H1 (cell line): ENCODE data around the gene EGLN2. TPM values are rescaled to one million over a fixed set of nuclear protein-coding genes. Genes with fewer than 3 reads are reported as not detected.
A peak's percentile ranks its signal among the peaks of the same experiment; 100 is the strongest.

Experiments
- CTCF ChIA-PET: fragments of 300-600 bp; sonication (Branson Sonifier 250); formaldehyde crosslinking; loops from one replicate; lab custom pipeline; 2021; ENCODE audit not compliant: partially characterized antibody; lab: Charles Lee
- POLR2A ChIA-PET: fragments of 300-600 bp; sonication (Branson Sonifier 250); formaldehyde crosslinking; loops from one replicate; lab custom pipeline; 2021; ENCODE audit warnings: inconsistent platforms; ENCODE audit not compliant: partially characterized antibody; lab: Charles Lee
- DNase-seq, 2 experiments: peaks; one replicate each; pipeline versions ENCODE4 v3.0.0 to v3.0.0-alpha.2; 2010 to 2022; ENCODE audit warnings: low spot score in 2 of 2, low read depth in 1 of 2, mixed read lengths in 1 of 2
- FAIRE-seq: peaks from 2 replicates; lab custom pipeline; 2011; peaks lifted over from hg19 to GRCh38; lab: Jason Lieb, UNC
- H2AFZ ChIP-seq: 2 replicates; pipeline ENCODE4 v1.8.1; 2012; ENCODE audit warnings: low read length, inconsistent platforms
- H2AK5ac ChIP-seq: 2 replicates; pipeline ENCODE4 v1.6.1; 2013; ENCODE audit warnings: low read depth, low read length
- H2BK120ac ChIP-seq: replicated peaks from 2 replicates; pipeline ENCODE3; 2013; ENCODE audit warnings: low read depth, low read length, inconsistent platforms
- H2BK12ac ChIP-seq: 2 replicates; pipeline ENCODE4 v1.6.1; 2013; ENCODE audit warnings: low read depth, low read length
- H2BK15ac ChIP-seq: 2 replicates; pipeline ENCODE4 v1.6.1; 2013; ENCODE audit warnings: low read length
- H2BK20ac ChIP-seq: 2 replicates; pipeline ENCODE4 v1.6.1; 2013; ENCODE audit warnings: low read length
- H2BK5ac ChIP-seq: 2 replicates; pipeline ENCODE4 v1.6.1; 2013; ENCODE audit warnings: low read depth, low read length
- H3K14ac ChIP-seq: 2 replicates; pipeline ENCODE4 v1.6.1; 2013; ENCODE audit warnings: inconsistent platforms; ENCODE audit not compliant: insufficient read length
- H3K18ac ChIP-seq: 2 replicates; pipeline ENCODE4 v1.6.1; 2013; ENCODE audit warnings: low read length; ENCODE audit errors: extremely low read depth
- H3K23ac ChIP-seq: 2 replicates; pipeline ENCODE4 v1.6.1; 2013; ENCODE audit warnings: inconsistent platforms; ENCODE audit not compliant: insufficient read length
- H3K23me2 ChIP-seq: 2 replicates; pipeline ENCODE4 v1.6.1; 2013; ENCODE audit warnings: low read depth, low read length
- H3K27ac ChIP-seq: 2 replicates; pipeline ENCODE4 v1.6.1; 2011; ENCODE audit warnings: low read depth, low read length, inconsistent platforms
- H3K27me3 ChIP-seq, 4 experiments: replicated peaks in 1 of 4; 1 replicate in 1 of 4; 2 replicates in 3 of 4; pipeline versions ENCODE4 v1.6.1 to v1.8.1; 2011 to 2013; ENCODE audit warnings: low read length in 3 of 4, mild to moderate bottlenecking in 3 of 4, inconsistent platforms in 2 of 4, mixed read lengths in 2 of 4, moderate library complexity in 1 of 4; ENCODE audit not compliant: control insufficient read depth in 3 of 4, insufficient read depth in 3 of 4; ENCODE audit errors: extremely low read depth in 1 of 4
- H3K36me3 ChIP-seq, 4 experiments: 2 replicates each; pipeline versions ENCODE4 v1.6.1 to v1.8.1; 2011 to 2013; ENCODE audit warnings: mild to moderate bottlenecking in 4 of 4, low read length in 3 of 4, moderate library complexity in 2 of 4, control low read depth in 1 of 4, inconsistent platforms in 1 of 4; ENCODE audit not compliant: insufficient read depth in 4 of 4, control insufficient read depth in 2 of 4
- H3K4ac ChIP-seq: replicated peaks from 2 replicates; pipeline ENCODE3; 2013; ENCODE audit warnings: low read length, low read depth, mixed read lengths, inconsistent platforms; ENCODE audit not compliant: insufficient read length
- H3K4me1 ChIP-seq, 4 experiments: replicated peaks in 1 of 4; 1 replicate in 1 of 4; 2 replicates in 3 of 4; pipeline versions ENCODE4 v1.6.1 to v1.8.1; 2011 to 2013; ENCODE audit warnings: low read length in 3 of 4, inconsistent platforms in 2 of 4, mixed read lengths in 1 of 4; ENCODE audit not compliant: insufficient read depth in 4 of 4, control insufficient read depth in 3 of 4
- H3K4me2 ChIP-seq, 2 experiments: 2 replicates each; pipeline versions ENCODE4 v1.6.1 to v1.8.1; 2011 to 2013; ENCODE audit warnings: low read depth in 2 of 2, low read length in 2 of 2, control low read depth in 1 of 2, inconsistent platforms in 1 of 2, mild to moderate bottlenecking in 1 of 2; ENCODE audit not compliant: insufficient read depth in 1 of 2
- H3K4me3 ChIP-seq, 4 experiments: fragments of 200-600, 300-600 bp in 1 of 4; sonication (generic), shearing (Covaris generic), sonication (Bioruptor Twin) in 1 of 4; 2 replicates each; pipeline versions ENCODE4 v1.5.1 to v1.8.1; 2011 to 2016; ENCODE audit warnings: low read length in 4 of 4, low read depth in 3 of 4, control low read depth in 2 of 4, inconsistent platforms in 2 of 4, mild to moderate bottlenecking in 2 of 4, mixed read lengths in 1 of 4, moderate library complexity in 1 of 4; ENCODE audit not compliant: insufficient read depth in 2 of 4; ENCODE audit errors: extremely low read depth in 1 of 4
- H3K56ac ChIP-seq: replicated peaks from 2 replicates; pipeline ENCODE3; 2013; ENCODE audit warnings: low read depth, mild to moderate bottlenecking, mixed read lengths, low read length, inconsistent platforms; ENCODE audit not compliant: insufficient read length
- H3K79me1 ChIP-seq: 2 replicates; pipeline ENCODE4 v1.6.1; 2013; ENCODE audit warnings: low read depth, low read length, control low read depth
- H3K79me2 ChIP-seq, 2 experiments: 2 replicates each; pipeline versions ENCODE4 v1.6.1 to v1.8.1; 2012 to 2013; ENCODE audit warnings: low read length in 2 of 2, mild to moderate bottlenecking in 2 of 2, inconsistent platforms in 1 of 2; ENCODE audit not compliant: insufficient read depth in 2 of 2, control insufficient read depth in 1 of 2
- H3K9ac ChIP-seq, 4 experiments: replicated peaks in 1 of 4; 1 replicate in 1 of 4; 2 replicates in 3 of 4; pipeline versions ENCODE4 v1.6.1 to v1.8.1; 2011 to 2013; ENCODE audit warnings: low read depth in 3 of 4, low read length in 3 of 4, control low read depth in 2 of 4, mild to moderate bottlenecking in 2 of 4, moderate library complexity in 2 of 4, inconsistent platforms in 1 of 4; ENCODE audit errors: extremely low read depth in 1 of 4
- H3K9me3 ChIP-seq, 2 experiments: 2 replicates each; pipeline versions ENCODE4 v1.6.1 to v1.8.1; 2012 to 2013; ENCODE audit warnings: mild to moderate bottlenecking in 2 of 2, moderate library complexity in 2 of 2, control low read depth in 1 of 2, inconsistent platforms in 1 of 2, low read depth in 1 of 2, low read length in 1 of 2, mixed read lengths in 1 of 2; ENCODE audit not compliant: insufficient read depth in 2 of 2
- H4K20me1 ChIP-seq, 2 experiments: replicated peaks in 1 of 2; 2 replicates each; pipeline versions ENCODE3 to v1.8.1; 2011 to 2013; ENCODE audit warnings: inconsistent platforms in 2 of 2, low read length in 2 of 2, mild to moderate bottlenecking in 1 of 2; ENCODE audit not compliant: insufficient read depth in 2 of 2, control insufficient read depth in 1 of 2
- H4K5ac ChIP-seq: 2 replicates; pipeline ENCODE4 v1.6.1; 2013; ENCODE audit warnings: low read length, low read depth, mixed read lengths, inconsistent platforms; ENCODE audit not compliant: insufficient read length
- H4K8ac ChIP-seq: 2 replicates; pipeline ENCODE4 v1.8.0; 2013; ENCODE audit warnings: mild to moderate bottlenecking, moderate library complexity, low read length, inconsistent platforms; ENCODE audit not compliant: insufficient read depth; ENCODE audit errors: extremely low read depth
- H4K91ac ChIP-seq: replicated peaks from 2 replicates; pipeline ENCODE3; 2013; ENCODE audit warnings: low read length, mixed read lengths, inconsistent platforms; ENCODE audit not compliant: insufficient read length
- BRCA1 ChIP-seq: IDR thresholded peaks from 2 replicates; pipeline ENCODE4 v1.6.1; 2012; ENCODE audit warnings: low read depth, low read length, improper control_type of control experiment
- CHD1 ChIP-seq: IDR thresholded peaks from 2 replicates; pipeline ENCODE4 v1.6.1; 2012; ENCODE audit warnings: low read depth, low read length, improper control_type of control experiment
- HDAC6 ChIP-seq: IDR thresholded peaks from one replicate; pipeline ENCODE4 v1.7.1; 2012; ENCODE audit warnings: low read depth, mild to moderate bottlenecking, inconsistent platforms, low read length, moderate library complexity
- NRF1 ChIP-seq: IDR thresholded peaks from 2 replicates; pipeline ENCODE4 v1.6.1; 2011; ENCODE audit warnings: mild to moderate bottlenecking, low read depth, low read length, improper control_type of control experiment
- PHF8 ChIP-seq: fragments of 200-600 bp; sonication (generic); conservative IDR thresholded peaks from 2 replicates; pipeline ENCODE4 v1.7.1; 2012; ENCODE audit warnings: low read depth, mild to moderate bottlenecking, inconsistent platforms, low read length, moderate library complexity
- POLR2A ChIP-seq, 2 experiments: IDR thresholded peaks; 1 replicate in 1 of 2; 2 replicates in 1 of 2; pipeline ENCODE4 v1.6.1; 2011; ENCODE audit warnings: low read depth in 2 of 2, low read length in 2 of 2, mild to moderate bottlenecking in 2 of 2; ENCODE audit errors: control extremely low read depth in 1 of 2
- RXRA ChIP-seq: IDR thresholded peaks from 2 replicates; pipeline ENCODE4 v1.6.1; 2011; ENCODE audit warnings: low read depth, mild to moderate bottlenecking, low read length, moderate library complexity; ENCODE audit not compliant: insufficient read depth
- SIN3A ChIP-seq, 2 experiments: IDR thresholded peaks in 1 of 2; conservative IDR thresholded peaks in 1 of 2; 2 replicates each; pipeline ENCODE4 v1.6.1; 2011 to 2012; ENCODE audit warnings: low read length in 2 of 2, improper control_type of control experiment in 1 of 2, low read depth in 1 of 2, mild to moderate bottlenecking in 1 of 2
- SIX5 ChIP-seq: IDR thresholded peaks from 2 replicates; pipeline ENCODE4 v1.6.1; 2011; ENCODE audit warnings: mild to moderate bottlenecking, low read depth, low read length
- TAF1 ChIP-seq: IDR thresholded peaks from 2 replicates; pipeline ENCODE4 v1.6.1; 2011; ENCODE audit warnings: mild to moderate bottlenecking, low read depth, low read length
- TBP ChIP-seq: IDR thresholded peaks from 2 replicates; pipeline ENCODE4 v1.6.1; 2011; ENCODE audit warnings: low read depth, low read length, improper control_type of control experiment
- YY1 ChIP-seq: IDR thresholded peaks from 2 replicates; pipeline ENCODE4 v1.6.1; 2011; ENCODE audit warnings: low read depth, mild to moderate bottlenecking, low read length
- WGBS, 2 experiments: shearing (Covaris generic) in 1 of 2; methylation state at CpG; one replicate each; pipeline versions ENCODE4 v1.1.6 to v1.1.7; 2013 to 2015; ENCODE audit warnings: low lambda C conversion rate in 2 of 2, mixed read lengths in 2 of 2, inconsistent platforms in 1 of 2, low coverage in 1 of 2, missing lambda C conversion rate in 1 of 2; ENCODE audit not compliant: insufficient replicate concordance in 2 of 2, insufficient coverage in 1 of 2, insufficient read length in 1 of 2; ENCODE audit errors: extremely low coverage in 1 of 2, missing lambda C conversion rate in 1 of 2; 5-methylcytosine and 5-hydroxymethylcytosine counted together
- polyA plus RNA-seq, 7 experiments: library from polyadenylated mRNA; depleted of rRNA in 3 of 7; stranded (reverse) in 5 of 7; unstranded in 2 of 7; fragments of >200 nt in 5 of 7; fragments of 200-250 nt in 2 of 7; gene quantifications; 1 replicate in 5 of 7; 2 replicates in 1 of 7; 4 replicates in 1 of 7; pipeline versions ENCODE4 v1.2.1 to v1.2.3, GENCODE V29; 2011 to 2013; ENCODE audit warnings: missing spikeins in 2 of 7, mixed read lengths in 2 of 7
- total RNA-seq: library from RNA; stranded (reverse); fragmentation: NEBNext Ultra II Directional; extraction: Animal tissue kit (Norgen Biotek cat#: 25700); gene quantifications from 2 replicates; pipeline ENCODE4 v1.2.1, GENCODE V29; 2021

The EGLN2 gene
- total and polyA plus RNA-seq, 2 of the 8 experiments (the other 6 are each of a cell fraction or from before 2014, with no cell fraction given) = 86.9 to 103 TPM

DNA sequence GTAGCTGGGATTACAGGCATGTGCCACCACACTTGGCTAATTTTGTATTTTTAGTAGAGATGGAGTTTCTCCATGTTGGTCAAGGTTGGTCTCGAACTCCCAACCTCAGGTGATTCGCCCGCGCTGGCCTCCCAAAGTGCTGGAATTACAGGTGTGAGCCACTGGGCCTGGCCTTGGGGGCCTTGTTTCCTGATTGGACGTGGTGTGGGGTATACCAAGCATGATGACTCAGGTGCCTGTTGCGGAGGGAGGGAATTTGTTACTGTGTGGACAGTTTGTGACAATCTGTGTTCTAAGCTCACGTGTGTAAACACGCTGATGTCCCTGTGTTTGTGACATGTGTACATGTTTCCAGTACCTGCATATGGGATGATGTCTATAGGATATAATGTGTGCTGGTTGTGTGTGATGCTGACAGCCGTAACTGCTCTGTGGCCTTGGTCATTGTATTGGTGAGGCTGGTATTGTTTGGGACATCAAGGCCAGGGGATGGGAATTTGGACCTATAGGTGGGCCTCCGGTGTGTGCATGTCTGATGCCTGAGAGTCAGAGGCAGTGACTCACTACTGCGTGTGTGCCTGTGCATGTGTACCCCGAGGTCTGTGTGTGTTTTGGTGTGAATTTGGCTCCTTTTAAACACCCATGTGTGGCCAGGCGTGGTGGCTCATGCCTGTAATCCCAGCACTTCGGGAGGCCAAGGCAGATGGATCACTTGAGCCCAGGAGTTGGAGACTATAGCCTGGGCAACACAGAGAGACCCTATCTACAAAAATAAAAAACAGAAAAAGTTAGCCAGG is 1.6 kb upstream of the EGLN2 start:
- Histone ChIP-seq H3K36me3 (peaks cover 3 to 18% (median 6%) of the 10 kb centered on the region in 4 experiments; a peak in 6 of 8 replicates), H3K18ac (peak overlapping the region; percentile 53; the same call in 1 of the 2 replicates), H3K23ac (no peak overlapping the region), H2AK5ac (peak overlapping the region; percentile 99), H3K4me3 (peak overlapping the region in 1 of 4 experiments; percentile 70; a peak in 1 of 8 replicates), H2BK20ac (peak overlapping the region; percentile 72; the same call in 1 of the 2 replicates), H2BK120ac (peak overlapping the region; percentile 70), H3K23me2 (peaks cover 6% of the 10 kb centered on the region), H3K56ac (no peak overlapping the region), H3K14ac (no peak overlapping the region), H2BK5ac (peak overlapping the region; percentile 36; the same call in 1 of the 2 replicates), H2BK12ac (peak overlapping the region; percentile 97; the same call in 1 of the 2 replicates), H3K27ac (0 out of 2 replicates have a peak overlapping the region, but pooled peaks have one; percentile 79), H4K8ac (no peak overlapping the region; the same call in none of the 2 replicates), H4K5ac (peak overlapping the region; percentile 31), H4K20me1 (peaks cover 13 to 19% of the 10 kb centered on the region in 2 experiments), H4K91ac (peak overlapping the region; percentile 45), H3K79me2 (peaks cover 14 to 30% of the 10 kb centered on the region in 2 experiments), H3K4me2 (peak overlapping the region in 1 of 2 experiments; percentile 36; a peak in 2 of 4 replicates), H2BK15ac (peak overlapping the region; percentile 99), H3K9ac (no peak overlapping the region), H3K4ac (no peak overlapping the region), H3K27me3 (no peaks in the 10 kb centered on the region), H3K9me3 (no peaks in the 10 kb centered on the region), H2AFZ (no peak overlapping the region), H3K79me1 (peaks cover 13% of the 10 kb centered on the region), H3K4me1 (peaks cover 0 to 22% (median 13%) of the 10 kb centered on the region in 4 experiments; a peak in 6 of 7 replicates)
- DNase-seq = no peak
- CTCF ChIA-PET = interaction anchor here (0.6 to 4.0 kb wide), 11 partner anchors 10 to 203 kb away, joined by 3 to 29 read pairs (median 6); partner anchors contain the start of gene RAB4B
- POLR2A ChIA-PET = interaction anchor here (0.6 to 15.7 kb wide), 17 partner anchors 9 to 1740 kb away, joined by 3 to 241 read pairs (median 6); partner anchors contain the start of genes ACTMAP, MIA, NUMBL and RAB4B
- FAIRE-seq = no peak
- 90% methylated on average over 14 of the region's 14 CpGs; no CpG with 5 or more reads in 1 of the 2 experiments for WGBS, 2 experiments
- TF ChIP-seq RXRA (no peak), BRCA1 (no peak), PHF8 (no peak), HDAC6 (no peak), NRF1 (no peak), TBP (no peak), SIX5 (no peak), YY1 (no peak), SIN3A (conservative IDR thresholded peaks at IDR 0.05 in 1 of 2, IDR thresholded peaks at IDR 0.05 in 1 of 2; ENCODE audit: low read depth in 1 of 2, low read length in 2 of 2) (no peak), POLR2A (IDR thresholded peaks at IDR 0.05; ENCODE audit: control extremely low read depth in 1 of 2, low read depth in 2 of 2, low read length in 2 of 2) (no peak), TAF1 (no peak), CHD1 (no peak)
